OCI-LY3 (cell line): ENCODE measurements around the gene EIF3A.
"Not testable (repeated sequence)": the region's sequence is repeated elsewhere in the genome, so short reads cannot be mapped to it uniquely, and the experiment has no call there.

Experiments
- H2AFZ ChIP-seq: fragments of 200-600, 300-600 bp; shearing (Covaris generic); 2 replicates; pipeline ENCODE4 v1.6.0; 2014; ENCODE audit warnings: antibody characterized with exemption, low read depth, low read length
- H3K27ac ChIP-seq: fragments of 200-600, 300-600 bp; sonication (generic); 2 replicates; pipeline ENCODE4 v1.5.1; 2014; ENCODE audit warnings: mild to moderate bottlenecking, low read length, moderate library complexity, mixed read lengths
- H3K27me3 ChIP-seq: fragments of 200-600, 300-600 bp; sonication (generic); 2 replicates; pipeline ENCODE4 v1.6.1; 2014; ENCODE audit warnings: low read depth, low read length, mixed read lengths
- H3K36me3 ChIP-seq: fragments of 200-600, 300-600 bp; sonication (generic); replicated peaks from 2 replicates; pipeline ENCODE3; 2014; ENCODE audit warnings: low read depth, low read length, mixed read lengths
- H3K4me1 ChIP-seq: fragments of 300-600, 200-600 bp; sonication (generic); 2 replicates; pipeline ENCODE4 v1.6.1; 2014; ENCODE audit warnings: low read length, mixed read lengths
- H3K4me2 ChIP-seq: fragments of 200-600, 300-600 bp; sonication (generic); 2 replicates; pipeline ENCODE4 v1.6.1; 2014; ENCODE audit warnings: low read length, mixed read lengths
- H3K4me3 ChIP-seq: fragments of 300-600, 200-600 bp; sonication (generic); 2 replicates; pipeline ENCODE4 v1.5.1; 2014; ENCODE audit warnings: antibody characterized with exemption, mild to moderate bottlenecking, low read length, moderate library complexity
- H3K79me2 ChIP-seq: fragments of 300-600, 200-600 bp; shearing (Covaris generic); 2 replicates; pipeline ENCODE4 v1.6.1; 2014; ENCODE audit warnings: mild to moderate bottlenecking, low read length, mixed read lengths
- H3K9ac ChIP-seq: fragments of 300-600, 200-600 bp; shearing (Covaris generic); 2 replicates; pipeline ENCODE4 v1.6.0; 2014; ENCODE audit warnings: mild to moderate bottlenecking, low read length, moderate library complexity
- H3K9me3 ChIP-seq: fragments of 200-600, 300-600 bp; shearing (Covaris generic); 2 replicates; pipeline ENCODE4 v1.6.1; 2014; ENCODE audit warnings: low read length, mixed read lengths; ENCODE audit not compliant: insufficient read depth
- H4K20me1 ChIP-seq: fragments of 200-600, 300-600 bp; sonication (generic); 2 replicates; pipeline ENCODE4 v1.6.1; 2016; ENCODE audit warnings: low read length, mixed read lengths; ENCODE audit not compliant: insufficient read depth
- CTCF ChIP-seq: fragments of 200-600, 300-600 bp; sonication (generic); IDR thresholded peaks from 2 replicates; pipeline ENCODE4 v1.5.1; 2014; ENCODE audit warnings: antibody characterized with exemption, low read length, low read depth
- EZH2phosphoT487 ChIP-seq: fragments of 200-600 bp; shearing (Covaris generic); IDR thresholded peaks from 2 replicates; pipeline ENCODE4 v1.6.1; 2018; ENCODE audit warnings: antibody characterized with exemption, mixed run types, low read depth

Gene EIF3A

GRCh38 chr10:119029613-119030420, 50.8 kb downstream of the EIF3A start, which contains the start of gene NANOS1:
NANOS1 (plus strand) TSS chr10:119029714; CDS start chr10:119029802, 88 bp downstream.
- Histone ChIP-seq H4K20me1 (peaks cover 37% of the 10 kb centered on the region), H3K36me3 (peaks cover 25% of the 10 kb centered on the region), H3K4me1 (peaks cover 25% of the 10 kb centered on the region), H3K27me3 (no peaks in the 10 kb centered on the region), H3K9me3 (no peaks in the 10 kb centered on the region), H3K27ac (no peak within 1 kb of the TSS), H3K4me3 (peak within 1 kb of the TSS; percentile 74), H2AFZ (no peak within 1 kb of the TSS), H3K4me2 (peak within 1 kb of the TSS; percentile 80), H3K79me2 (no peaks in the 10 kb centered on the region), H3K9ac (no peak within 1 kb of the TSS)
- no peak for TF ChIP-seq CTCF
- no peak for TF ChIP-seq EZH2phosphoT487

- Histone ChIP-seq H3K4me2 (peak overlapping the region; percentile 32), H3K9ac (no peak overlapping the region), H3K36me3 (peaks cover 18% of the 10 kb centered on the region)
These were observed 51.6 kb downstream of the EIF3A start for GRCh38 chr10:119028900-119029612.

GRCh38 chr10:119028445-119028899, 52.1 kb downstream of the EIF3A start:
- H3K9me3 ChIP-seq, H3K4me3 ChIP-seq, H3K27me3 ChIP-seq, H3K9ac ChIP-seq, H3K4me2 ChIP-seq, H3K27ac ChIP-seq, H3K79me2 ChIP-seq, H2AFZ ChIP-seq: not testable (repeated sequence)
- Histone ChIP-seq H3K4me1 (peaks cover 25% of the 10 kb centered on the region), H4K20me1 (peaks cover 26% of the 10 kb centered on the region), H3K36me3 (peaks cover 13% of the 10 kb centered on the region)

More at GRCh38 chr10:119028900-119029612, 51.6 kb downstream of the EIF3A start:
- no peak for TF ChIP-seq CTCF
- TF ChIP-seq EZH2phosphoT487: no peak
- H3K27ac ChIP-seq: no peak overlapping the region
- H3K27me3 ChIP-seq: no peaks in the 10 kb centered on the region
- H3K9me3 ChIP-seq: no peaks in the 10 kb centered on the region
- peaks cover 25% of the 10 kb centered on the region for H3K4me1 ChIP-seq
- H2AFZ ChIP-seq: no peak overlapping the region
- H3K79me2 ChIP-seq: no peaks in the 10 kb centered on the region
- peaks cover 30% of the 10 kb centered on the region for H4K20me1 ChIP-seq
- H3K4me3 ChIP-seq: peak overlapping the region; percentile 47

GRCh38 chr10:119026301-119027110, 54.1 kb downstream of the EIF3A start:
- Histone ChIP-seq H2AFZ (no peak overlapping the region), H4K20me1 (peaks cover 8% of the 10 kb centered on the region), H3K79me2 (no peaks in the 10 kb centered on the region), H3K4me3 (no peak overlapping the region), H3K27ac (no peak overlapping the region), H3K27me3 (no peaks in the 10 kb centered on the region), H3K4me1 (peaks cover 13% of the 10 kb centered on the region), H3K36me3 (no peaks in the 10 kb centered on the region), H3K4me2 (no peak overlapping the region), H3K9me3 (no peaks in the 10 kb centered on the region), H3K9ac (no peak overlapping the region)
- no peak for TF ChIP-seq CTCF
- no peak for TF ChIP-seq EZH2phosphoT487
